Left hindlimb (tissue), 1 donor: ENCODE data around the gene TMEM126A.
"Not testable (repeated sequence)": the region's sequence is repeated elsewhere in the genome, so short reads cannot be mapped to it uniquely, and the experiment has no call there.

Experiments used
- DNase-seq: peaks from one replicate; pipeline ENCODE4 v3.0.0-alpha.2; 2018

TMEM126A gene

DNA sequence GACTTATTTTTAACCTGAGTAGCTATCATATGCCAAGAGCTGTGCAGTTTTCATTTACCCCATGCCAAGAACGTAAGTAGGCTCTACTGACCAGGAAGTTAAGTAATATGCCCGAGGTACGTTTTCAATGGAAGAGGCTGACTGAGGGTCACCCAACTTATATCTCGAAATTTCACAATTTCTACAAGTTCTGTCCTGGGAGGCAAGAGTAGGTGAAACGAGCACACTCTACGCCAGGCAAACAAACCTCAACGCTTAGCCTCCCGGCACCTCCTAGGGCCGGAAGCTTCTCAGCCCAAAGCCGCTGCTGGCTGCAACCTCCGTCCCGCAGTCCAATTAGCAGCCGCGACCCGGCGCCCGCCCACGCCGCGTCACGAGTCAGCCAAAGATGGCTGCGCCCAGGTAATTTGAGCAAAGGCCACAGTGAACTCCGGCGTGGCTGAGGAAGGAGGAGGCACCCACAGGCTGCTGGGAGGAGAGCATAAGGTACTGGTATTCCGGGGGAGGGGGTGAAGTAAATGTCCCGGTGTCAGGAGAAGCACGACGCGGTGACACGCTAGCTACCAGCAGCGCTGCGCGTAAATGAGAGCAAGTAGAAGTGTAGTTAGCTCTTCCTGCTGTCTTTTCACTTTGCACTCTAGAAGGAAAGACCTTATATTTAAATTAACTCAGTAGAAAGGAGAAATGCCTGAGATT is at the start of gene TMEM126A:
Gene TMEM126A (plus strand): TSS at position 364 of the 696 bp plus-strand sequence. CDS start 2,289 bp downstream, outside the sequence.
- DNase-seq = peak; percentile 92

DNA sequence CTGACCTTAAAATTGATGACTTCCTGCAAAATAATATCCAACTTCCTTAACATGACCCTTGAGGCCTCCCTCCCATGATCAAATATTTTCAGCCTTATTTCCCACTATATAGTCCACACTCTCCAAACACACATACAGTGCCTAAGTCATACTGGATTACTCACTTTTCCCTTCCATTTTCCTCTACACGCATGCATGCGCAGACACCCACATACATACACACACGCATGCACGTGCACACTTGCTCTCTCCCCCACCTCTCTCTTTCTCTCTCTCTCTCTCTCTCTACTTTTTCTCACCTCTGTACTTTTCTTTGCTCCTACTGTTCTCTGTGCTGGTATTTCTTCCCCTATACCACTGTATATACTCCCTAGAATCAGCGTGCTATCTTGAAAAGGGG is 48.7 kb upstream of the TMEM126A start:
- no peak for DNase-seq

DNA sequence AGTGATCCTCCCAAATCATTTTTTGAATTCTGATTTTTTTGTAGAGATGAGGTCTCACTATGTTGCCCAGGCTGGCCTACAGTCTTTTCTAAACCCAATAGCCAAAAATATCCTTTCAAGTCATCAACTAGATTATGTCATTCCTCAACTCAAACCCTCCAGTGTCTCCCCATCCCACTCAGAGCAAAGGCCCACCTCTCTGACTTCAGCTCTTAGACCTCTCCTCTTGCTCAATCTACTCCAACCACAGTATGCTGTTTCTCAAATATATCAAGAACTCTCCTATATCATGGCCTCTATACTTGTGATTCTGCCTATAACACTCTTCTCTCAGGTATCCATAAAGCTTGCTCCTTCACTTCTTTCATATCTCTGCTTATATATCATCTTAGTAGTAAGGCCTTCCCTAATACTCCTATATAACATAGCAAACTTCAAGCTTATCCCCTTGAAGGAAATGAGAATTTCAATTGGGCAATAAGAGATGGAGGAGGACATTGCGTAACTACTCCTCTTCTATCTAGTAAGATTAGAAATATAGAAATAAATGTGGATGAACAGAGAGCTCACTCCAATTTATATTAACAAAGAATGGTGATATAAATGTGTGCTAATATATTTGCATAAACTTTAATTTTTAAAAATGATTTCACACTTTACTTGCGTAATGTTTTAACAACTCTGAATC is 45.1 kb upstream of the TMEM126A start:
- DNase-seq = no peak

DNA sequence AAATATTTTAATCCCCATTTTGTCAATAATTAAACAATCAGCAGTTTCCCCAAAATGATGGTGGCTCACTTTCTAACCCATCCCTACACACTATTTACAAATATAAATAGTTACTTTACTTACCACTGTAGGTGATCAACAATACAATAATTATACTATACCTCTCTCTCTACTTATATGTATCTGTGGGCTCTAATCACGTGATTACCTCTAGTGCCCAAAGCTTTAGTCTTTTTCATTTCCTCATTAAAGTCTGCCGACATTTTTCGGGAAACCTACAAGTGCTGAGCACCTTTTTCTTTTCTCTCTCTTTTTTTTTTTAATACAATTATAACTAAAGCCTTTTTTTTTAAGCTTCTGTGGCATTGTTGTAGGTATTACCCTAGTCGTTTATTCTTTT is 44.5 kb upstream of the TMEM126A start:
- DNase-seq = no peak

DNA sequence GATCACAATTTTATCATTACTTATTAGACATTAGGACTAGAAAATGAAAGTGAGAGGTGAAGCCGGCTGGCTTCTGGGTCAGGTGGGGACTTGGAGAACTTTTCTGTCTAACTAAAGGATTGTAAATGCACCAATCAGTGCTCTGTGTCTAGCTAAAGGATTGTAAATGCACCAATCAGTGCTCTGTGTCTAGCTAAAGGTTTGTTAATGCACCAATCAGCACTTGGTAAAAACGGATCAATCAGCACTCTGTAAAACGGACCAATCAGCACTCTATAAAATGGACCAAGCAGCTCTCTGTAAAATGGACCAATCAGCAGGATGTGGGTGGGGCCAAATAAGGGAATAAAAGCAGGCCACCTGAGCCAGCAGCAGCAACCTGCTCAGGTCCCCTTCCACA is 41.5 kb upstream of the TMEM126A start:
- not testable (repeated sequence) for DNase-seq

DNA sequence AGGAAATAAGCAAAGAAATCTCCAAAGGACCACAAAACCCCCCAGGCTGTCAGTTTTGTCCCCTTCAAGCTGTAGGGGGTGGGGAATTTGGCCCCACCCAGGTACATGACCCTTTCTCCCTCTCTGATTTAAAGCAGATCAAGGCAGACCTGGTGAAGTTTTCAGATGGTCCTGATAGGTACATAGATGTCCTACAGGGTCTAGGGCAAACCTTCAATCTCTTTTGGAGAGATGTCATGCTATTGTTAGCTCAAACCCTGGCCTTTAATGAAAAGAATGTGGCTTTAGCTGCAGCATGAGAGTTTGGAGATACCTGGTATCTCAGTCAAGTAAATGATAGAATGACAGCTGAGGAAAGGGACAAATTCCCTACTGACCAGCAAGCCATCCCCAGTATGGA is 39.1 kb upstream of the TMEM126A start:
- DNase-seq = not testable (repeated sequence)

DNA sequence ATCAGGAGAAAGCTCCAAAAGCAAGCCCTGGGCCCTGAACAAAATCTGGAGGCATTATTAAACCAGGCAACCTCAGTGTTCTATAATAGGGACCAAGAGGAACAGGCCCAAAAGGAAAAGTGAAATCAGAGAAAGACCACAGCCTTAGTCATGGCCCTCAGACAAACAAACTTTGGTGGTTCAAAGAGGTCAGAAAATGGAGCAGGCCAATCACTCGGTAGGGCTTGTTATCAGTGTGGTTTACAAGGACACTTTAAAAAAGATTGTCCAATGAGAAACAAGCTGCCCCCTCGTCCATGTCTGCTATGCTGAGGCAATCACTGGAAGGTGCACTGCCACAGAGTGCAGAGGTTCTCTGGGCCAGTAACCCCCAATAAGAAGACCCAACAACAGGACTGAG is 38.5 kb upstream of the TMEM126A start:
- DNase-seq = not testable (repeated sequence)

DNA sequence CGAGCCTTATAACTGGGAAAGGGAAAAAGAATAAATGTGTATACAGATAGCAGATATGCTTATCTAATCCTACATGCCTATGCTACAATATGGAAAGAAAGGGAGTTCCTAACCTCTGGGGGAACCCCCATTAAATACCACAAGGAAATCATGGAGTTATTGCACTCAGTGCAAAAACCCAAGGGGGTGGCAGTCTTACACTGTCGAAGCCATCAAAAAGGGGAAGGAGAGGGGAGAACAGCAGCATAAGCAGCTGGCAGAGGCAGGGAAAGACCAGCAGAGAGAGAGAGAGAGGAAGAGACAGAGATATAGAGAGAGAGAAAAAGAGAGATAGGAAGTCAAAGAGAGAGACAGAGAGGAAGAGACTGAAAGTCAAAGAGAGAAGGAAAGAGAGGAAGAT is 36.1 kb upstream of the TMEM126A start:
- DNase-seq = not testable (repeated sequence)

DNA sequence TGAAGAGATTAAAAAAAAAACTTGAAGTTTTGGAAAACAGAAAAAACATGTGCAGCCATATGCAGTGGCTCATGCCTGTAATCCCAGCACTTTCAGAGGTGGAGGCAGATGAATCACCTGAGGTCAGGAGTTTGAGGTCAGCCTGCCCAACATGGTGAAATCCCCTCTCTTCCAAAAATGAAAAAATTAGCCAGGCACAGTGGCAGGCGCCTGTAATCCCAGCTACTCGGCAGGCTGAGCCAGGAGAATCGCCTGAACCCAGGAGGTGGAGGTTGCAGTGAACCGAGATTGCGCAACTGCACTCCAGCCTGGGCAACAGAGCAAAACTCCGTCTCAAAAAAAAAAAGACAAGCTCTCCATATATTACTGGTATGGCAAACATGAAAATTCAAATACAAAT is 28.3 kb upstream of the TMEM126A start:
- no peak for DNase-seq

DNA sequence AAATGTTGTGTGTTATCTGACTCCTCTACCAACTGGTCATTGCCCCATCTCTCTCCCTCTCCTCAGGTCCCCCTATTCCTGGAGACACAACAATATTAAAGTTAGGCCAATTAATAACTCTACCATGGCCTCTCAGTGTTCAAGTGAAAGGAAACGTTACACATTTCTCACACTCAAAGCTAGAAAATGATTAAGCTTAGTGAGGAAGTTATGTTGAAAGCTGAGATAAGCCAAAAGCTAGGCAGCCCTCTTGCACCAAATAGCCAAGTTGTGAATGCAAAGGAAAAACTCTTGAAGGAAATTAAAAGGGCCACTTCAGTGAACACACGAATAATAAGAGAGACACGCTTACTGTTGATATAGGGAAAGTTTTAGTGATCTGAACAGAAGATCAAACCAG is 27.5 kb upstream of the TMEM126A start:
- no peak for DNase-seq

DNA sequence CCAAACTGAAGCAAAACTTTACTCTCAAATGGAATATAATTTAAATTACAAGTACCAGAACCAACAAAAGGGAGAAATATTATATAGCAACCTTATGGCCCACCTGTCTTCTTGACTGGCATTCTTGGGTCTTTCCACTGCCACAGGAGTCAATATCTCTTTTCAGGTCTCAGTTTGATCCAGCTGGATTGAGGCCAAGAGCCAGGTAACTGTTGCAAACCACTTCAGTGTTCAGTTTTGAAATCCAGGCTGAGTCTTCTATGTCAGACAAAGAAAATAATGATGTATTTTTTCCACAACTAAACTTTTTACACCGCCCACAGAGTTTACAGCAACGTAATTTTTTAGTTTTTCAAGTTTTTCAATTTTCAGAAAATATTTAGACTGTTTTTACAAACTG is 21.3 kb upstream of the TMEM126A start:
- no peak for DNase-seq

DNA sequence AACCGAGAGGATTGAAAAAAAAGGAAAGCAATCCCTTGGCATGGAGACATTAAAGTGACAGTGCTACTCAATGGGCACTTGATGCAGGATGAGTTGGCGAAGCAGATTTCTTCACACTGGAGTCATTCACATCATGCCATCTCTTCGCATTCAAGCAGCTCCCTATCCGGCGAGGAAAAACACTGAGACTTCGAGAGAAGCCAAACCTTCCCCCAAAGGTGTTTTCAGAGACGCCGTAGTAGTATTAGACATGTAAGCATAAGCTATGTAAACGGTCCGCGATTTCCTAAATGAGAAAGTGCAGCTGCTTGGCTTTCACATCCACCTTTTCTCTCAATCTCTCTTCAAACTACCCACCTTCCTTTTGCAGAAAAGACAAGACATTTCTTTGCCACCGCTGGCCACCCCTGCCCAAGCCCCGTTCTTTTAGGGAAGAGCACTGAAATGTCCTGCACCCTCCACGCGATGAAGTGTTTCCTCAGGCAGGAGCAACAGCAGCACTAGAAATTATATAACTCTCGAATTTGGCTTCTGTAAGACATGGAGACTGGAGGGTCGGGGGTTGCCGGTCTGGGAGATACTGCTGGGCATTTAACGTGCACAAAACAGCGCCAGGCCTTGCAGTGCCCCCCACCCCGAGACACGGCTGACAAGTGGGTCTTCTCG is 20.3 kb upstream of the TMEM126A start, which contains the start of gene DLG2:
Gene DLG2 (minus strand): TSS at position 13 of the 666 bp plus-strand sequence.
- peak; percentile 32 for DNase-seq

DNA sequence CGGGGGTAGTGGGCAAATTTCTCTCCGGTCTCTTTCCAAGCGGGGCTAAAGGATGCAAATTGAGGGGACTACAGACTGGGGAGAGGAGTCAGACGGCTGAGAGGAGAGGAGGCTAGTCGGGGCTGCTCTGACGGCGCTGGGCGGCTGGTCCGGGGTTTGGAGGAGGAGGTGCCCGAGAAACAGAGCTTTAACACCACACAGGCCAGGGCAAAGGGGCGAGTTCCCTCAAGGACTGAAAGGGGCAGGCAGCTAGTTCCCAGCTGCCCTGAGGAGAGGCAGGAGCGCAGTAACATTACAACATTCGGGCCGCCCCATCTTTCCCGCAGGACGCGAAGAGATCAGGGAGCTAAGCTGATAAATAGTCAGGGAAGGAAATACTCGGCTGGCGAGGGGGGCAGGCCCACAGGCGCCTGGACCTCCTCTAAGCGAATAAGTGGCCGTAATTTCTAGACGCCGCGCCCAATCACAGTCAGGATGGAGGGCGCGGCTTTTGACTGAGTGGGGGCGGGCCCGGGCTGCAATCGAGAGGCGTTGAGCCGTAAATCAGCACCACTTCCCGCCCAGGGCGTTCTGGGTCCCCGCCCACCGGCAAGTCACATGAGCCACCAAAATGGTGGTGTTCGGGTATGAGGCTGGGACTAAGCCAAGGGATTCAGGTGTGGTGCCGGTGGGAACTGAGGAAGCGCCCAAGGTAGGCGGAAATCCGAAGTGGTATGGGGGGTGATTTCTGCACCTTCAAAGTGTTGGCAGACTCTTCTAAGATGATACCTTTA is 19.6 kb upstream of the TMEM126A start, which contains the start of gene TMEM126B:
Gene TMEM126B (plus strand): TSS at position 596 of the 773 bp plus-strand sequence. CDS start 15 bp downstream, at position 611.
- peak; percentile 98 for DNase-seq

DNA sequence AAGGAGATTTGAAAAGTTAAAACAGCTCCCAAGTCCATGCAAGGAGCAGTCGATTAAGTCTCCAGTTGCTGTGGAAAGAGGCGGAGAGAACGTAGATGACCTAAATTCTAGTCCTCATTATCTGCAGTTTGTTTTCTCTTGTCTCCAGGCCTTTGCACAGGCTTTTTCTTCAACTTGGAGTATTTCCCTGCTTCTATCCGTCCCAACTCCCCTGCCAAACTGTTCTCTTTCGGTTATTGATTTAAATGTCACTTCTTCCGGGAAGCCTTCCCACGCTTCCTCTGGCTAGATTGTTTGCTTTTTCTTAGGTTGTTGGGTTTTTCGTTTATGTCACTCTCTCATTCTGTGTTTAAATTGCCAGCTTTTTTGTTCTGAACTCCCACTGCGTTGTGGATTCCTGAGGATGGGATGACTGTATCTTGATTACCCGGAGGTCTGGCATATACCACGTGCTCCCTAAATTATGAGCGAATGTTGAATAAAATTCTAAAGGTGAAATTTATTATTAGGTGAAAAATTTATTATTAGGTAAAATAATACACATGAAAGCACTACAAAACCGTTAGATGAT is 18.9 kb upstream of the TMEM126A start:
- no peak for DNase-seq

DNA sequence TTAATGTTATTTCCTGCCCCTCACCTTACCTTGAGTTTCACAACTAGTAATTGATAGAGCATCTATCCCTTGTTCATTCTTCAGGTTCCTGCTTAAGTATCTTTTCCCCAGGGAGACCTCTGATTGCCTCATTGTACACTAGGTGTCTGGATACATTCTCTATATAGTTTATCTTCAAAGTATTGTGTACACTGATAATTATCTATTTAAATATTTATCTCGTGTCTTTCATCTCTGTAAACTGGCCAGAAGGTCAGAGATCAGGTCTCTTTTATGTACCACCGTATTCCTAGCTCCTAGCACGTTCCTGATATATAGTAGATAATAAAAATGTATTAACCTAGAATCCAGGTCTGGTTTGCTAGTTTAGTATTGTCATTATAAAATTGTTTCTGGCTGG is 13.0 kb upstream of the TMEM126A start:
- no peak for DNase-seq

DNA sequence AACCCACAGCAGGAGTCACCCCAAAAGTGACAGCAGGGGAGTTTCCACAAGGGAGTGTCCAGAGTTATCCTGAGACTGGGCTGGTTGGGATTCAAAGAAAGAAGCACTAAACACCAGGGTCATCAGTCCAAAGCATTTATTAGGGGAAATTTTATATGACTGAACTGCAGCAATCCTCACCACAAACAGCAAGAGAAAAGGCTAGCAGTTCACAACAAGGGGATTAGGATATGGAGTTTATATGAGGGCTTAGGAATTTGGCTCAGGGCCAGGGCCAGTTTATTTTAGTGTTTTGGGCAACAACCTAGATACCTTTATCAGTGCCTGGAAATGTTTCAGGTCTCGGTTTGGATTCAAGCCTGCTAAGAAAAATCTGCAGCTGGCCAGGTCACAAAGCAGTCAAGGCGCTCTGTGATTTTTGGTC is 4.6 kb upstream of the TMEM126A start:
- peak; percentile 35 for DNase-seq

DNA sequence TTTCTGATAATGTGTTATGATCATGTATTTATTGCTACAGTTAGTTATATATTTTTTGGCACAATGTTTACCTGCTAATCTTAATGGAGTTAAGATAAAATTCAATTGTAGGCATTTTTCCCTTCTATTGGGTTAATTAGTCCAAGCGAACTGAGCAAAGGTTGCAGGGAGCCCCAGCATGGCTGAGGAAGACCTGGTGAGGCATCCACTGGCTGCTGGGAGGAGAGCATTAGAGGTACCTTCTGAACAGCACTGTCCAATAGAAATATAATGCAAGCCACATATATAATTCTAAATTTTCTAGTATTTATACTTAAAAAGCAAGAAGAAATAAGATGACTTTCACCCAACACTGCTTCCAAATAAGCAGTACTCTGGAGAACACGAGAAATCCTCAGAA is 689 bp upstream of the TMEM126A start:
- DNase-seq = no peak

DNA sequence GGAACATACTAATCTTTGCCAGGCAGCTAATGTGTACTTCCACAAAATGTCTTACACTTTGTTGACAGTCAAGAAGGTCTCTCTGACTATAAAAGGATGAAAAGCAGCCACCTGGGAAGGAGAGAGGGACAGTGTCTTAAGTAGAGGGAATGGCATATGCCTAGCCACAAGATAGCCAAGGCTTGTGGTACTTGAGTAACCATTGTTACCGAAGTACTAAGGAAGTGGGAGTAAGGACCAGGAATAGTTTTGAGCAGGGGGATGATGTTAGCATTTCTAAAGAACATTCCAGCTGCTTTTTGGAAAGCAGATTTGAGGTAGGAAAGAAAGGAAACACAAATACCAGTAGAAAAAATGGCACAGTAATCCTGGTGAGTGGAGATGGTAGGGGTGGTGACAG is 3.4 kb downstream of the TMEM126A start:
- DNase-seq = no peak

DNA sequence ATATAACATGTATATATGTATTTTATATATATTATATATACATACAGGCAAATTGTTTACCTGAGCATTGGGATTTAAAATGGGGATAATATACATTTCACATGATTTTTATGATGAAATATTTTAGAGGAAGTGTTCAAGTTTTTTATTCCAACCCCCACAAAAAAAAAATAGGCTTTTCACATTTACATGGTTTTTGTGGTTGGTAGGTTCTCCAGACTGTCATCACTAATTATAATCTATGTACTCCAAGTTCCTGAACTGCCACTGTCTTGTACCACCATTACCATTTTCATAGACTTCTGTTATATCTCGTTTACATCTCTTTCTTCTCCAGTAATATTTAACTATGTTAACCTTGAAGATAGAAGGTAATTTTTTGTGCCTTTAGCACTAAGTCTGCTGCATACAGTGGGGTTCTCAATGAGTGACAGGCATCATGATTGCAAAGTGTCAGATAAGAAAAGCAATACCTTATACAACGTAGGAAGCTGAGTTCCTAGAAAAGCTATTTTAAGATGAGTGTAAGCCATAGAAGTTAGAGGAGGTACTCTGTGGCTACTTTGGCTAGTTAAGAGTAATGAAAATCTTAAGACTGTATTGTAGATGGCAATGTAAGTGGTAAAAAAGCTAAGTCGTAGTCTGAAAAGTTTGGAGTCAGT is 5.2 kb downstream of the TMEM126A start:
- no peak for DNase-seq

DNA sequence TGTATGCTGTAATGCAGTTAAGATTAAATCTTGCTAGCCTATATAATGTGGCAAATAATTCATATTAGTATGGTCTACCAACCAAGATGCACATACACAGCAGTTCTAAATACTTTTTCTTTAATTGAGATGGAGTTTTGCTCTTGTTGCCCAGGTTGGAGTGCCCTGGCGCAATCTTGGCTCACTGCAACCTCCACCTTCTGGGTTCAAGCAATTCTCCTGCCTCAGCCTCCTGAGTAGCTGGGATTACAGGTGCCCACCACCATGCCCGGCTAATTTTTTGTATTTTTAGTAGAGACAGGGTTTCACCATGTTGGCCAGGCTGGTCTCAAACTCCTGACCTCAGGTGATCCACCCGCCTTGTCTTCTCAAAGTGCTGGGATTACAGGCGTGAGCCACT is 6.6 kb downstream of the TMEM126A start:
- DNase-seq = not testable (repeated sequence)

DNA sequence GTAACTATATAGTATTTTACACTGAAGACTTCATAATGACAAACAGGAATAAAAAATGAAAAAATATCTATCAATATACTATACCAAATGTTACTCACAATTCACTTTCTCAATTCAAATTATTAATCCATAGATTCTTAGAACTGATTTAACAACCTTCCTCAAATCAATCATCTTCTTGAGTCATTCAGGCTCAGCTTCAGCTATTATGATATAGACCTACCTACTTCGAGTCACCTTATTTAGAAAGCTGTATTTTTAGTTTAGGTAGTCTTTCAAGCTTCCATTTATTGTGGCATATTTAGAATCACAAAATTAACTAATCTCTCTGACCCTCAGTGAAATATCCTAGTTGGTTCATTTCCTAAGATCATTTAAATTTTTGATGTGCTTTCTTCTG is 9.0 kb downstream of the TMEM126A start:
- DNase-seq = no peak

DNA sequence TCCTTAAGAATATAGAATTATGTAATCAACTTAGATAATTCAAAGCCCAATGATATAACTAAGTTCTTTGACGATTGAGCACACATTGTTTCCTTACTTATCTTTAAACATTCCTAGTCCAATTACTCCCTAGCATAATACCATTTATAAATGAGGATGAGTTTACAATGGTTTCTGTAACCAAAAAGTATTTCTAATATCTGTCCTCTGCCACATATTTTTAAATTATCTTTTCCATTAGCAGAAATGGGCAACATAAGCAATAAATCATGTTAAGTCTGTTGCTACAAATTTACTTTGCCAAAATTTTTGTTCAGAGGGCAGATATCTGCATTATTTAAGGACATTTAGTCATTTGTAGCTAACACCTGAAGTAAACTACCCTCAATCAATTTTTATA is 10.4 kb downstream of the TMEM126A start:
- no peak for DNase-seq
